Ramos (cell line): ENCODE results near the gene SOX5.

Source experiments
- in situ Hi-C: fragments of 300-500 bp; cut with MboI; formaldehyde crosslinking; loops from one replicate; pipeline ENCODE4 v1.14.3; 2022; ENCODE audit warnings: low sequenced_read_pairs; ENCODE audit not compliant: unreplicated experiment

SOX5 gene

DNA sequence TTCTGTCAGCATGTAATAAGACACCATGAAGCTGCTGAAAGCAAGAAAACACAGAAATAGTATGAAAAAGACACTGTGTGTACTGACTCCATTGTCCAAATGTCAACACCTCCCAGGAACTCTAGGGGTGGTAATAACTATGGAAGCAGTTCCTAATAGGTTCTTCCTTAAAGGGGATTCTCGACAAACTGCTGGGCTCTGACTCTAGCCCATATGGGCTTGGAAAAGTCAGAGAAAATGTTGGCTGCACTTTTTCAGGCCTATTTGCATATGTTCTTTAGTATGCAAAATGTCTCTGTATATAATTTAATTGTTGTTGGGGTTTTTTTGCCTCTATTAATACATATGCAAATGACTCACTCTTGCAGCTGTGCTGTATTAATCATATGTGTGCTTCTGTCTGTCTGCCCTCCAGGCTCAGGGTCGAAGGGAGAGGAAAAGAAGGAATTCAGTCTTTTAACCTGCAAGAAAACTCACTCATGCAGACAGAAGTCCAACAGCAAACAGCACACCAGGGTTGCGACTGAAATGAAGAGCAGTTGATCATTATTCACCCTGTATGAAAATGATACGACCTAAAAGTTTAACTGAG, 317.6 kb downstream of the SOX5 start:
- in situ Hi-C loops: no loop called here

DNA sequence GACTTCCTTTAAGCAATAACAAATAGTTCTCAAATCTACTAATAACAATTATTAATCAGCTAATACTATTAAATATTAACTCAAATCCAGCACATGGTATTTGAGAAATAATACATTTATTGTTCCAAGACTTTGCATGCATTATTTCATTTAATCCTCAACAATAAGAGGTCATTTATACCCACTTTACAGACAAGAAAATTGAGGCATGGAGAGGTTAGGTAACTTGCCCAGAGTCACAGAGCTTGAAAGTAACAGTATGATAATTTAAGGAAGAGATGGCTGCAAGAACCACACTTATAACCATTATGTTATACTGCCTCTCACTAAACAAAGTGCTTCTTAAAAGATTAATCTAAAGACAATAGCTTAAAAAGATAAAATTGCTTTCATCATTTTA, 318.9 kb downstream of the SOX5 start:
- in situ Hi-C loops: no loop called here

DNA sequence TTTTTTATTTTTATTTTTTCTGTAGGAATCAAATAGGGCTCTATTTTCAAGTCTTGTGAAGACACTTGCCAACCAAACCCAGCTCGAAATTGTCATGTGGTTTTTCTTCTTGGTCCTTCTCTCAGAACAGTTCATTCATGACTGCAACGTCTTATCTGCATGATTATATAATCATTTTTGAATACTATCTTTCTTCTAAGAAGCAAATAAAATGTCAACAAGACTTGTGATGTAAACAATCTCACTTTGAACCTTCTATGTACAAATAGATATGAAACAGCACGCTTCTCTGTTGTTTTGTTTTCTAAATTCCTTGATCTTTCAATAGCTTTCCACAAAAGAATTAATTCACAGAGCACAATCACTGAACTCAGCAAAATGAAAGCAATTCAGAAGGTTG, 320.7 kb downstream of the SOX5 start:
- in situ Hi-C loops: no loop called here

DNA sequence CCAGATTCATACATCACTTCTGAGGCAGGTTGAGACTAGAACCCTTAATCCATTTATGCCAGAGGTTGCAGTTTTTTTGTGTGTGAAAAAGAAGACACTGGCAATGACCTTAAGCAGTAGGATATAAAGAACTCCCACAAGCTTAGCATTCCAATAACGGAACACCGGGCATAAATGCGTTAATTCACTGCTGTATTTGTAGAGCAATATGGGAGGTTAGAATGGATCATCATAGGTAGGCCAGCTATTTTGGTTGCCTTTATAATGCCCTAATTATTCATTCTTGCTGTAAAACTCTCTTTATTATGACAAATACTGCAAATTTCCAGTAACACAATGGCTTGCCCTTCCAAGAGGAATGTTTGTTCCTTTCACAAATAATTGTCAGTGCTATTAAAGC, 322.7 kb downstream of the SOX5 start:
- in situ Hi-C loops: no loop called here

- in situ Hi-C loops: no loop called here
These were observed 327.6 kb downstream of the SOX5 start for GRCh38 chr12:23621900-23622299.

- in situ Hi-C loops: no loop called here
These were observed 330.8 kb downstream of the SOX5 start for GRCh38 chr12:23618718-23619117.

DNA sequence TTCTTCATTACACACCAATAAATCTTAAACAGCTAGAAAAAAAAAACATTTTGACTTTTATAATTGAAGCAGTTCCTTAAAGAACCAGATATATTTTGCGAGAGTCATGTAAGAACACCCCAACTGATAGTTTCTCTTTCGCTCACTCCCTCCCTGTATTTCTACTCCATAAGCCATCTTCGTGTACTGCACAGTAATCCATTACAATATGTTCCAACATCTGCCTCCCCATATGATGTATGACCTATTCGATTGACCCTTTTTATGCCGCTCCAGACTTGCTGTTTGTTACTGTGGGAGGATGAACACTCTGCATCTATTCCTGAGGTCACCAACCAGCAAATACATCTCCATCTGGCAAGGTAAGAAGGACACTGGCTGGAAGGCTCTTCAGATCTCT, 331.7 kb downstream of the SOX5 start:
- in situ Hi-C loops: no loop called here

DNA sequence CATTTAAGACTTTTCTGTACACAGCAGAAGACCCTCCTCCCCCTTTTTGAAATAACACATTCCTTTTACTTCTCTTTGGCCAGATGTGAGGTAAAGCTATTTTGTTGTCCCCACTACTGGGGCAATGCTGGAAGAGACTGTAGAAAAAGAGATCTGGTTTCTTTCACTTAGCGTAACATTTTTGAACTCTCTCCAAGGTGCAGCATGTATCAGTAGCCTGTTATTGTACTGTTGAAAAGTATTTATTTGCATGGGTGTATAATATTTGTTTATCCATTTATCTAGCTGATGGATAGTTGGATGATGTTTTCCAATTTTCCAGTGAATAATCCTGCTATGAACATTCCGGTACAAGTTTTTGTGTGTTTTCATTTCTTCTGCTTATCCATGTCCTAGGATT, 335.2 kb downstream of the SOX5 start:
- in situ Hi-C loops: no loop called here

GRCh38 chr12:23611320-23611719, 338.1 kb downstream of the SOX5 start:
- in situ Hi-C loops: no loop called here

- in situ Hi-C loops: no loop called here
These were observed 348.6 kb downstream of the SOX5 start for GRCh38 chr12:23600919-23601318.

DNA sequence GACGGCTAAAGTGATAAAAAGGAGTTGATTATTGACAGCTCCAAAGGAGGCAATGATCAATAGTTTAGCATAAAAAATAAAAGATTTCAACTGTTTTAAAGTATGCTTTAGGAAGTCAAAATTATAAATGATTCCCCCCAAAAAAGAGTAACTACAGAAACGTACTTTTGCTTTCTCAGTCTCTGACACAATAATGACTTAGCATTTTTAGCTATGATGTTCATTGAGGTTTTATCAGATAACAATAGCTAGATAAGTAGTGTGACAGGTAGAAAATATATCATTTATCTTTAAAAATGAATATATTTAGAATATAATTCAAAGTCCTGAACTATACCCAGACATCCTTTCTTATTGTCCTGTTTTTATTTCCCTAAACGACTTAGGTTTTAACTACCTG, 352.9 kb downstream of the SOX5 start:
- in situ Hi-C loops: no loop called here

DNA sequence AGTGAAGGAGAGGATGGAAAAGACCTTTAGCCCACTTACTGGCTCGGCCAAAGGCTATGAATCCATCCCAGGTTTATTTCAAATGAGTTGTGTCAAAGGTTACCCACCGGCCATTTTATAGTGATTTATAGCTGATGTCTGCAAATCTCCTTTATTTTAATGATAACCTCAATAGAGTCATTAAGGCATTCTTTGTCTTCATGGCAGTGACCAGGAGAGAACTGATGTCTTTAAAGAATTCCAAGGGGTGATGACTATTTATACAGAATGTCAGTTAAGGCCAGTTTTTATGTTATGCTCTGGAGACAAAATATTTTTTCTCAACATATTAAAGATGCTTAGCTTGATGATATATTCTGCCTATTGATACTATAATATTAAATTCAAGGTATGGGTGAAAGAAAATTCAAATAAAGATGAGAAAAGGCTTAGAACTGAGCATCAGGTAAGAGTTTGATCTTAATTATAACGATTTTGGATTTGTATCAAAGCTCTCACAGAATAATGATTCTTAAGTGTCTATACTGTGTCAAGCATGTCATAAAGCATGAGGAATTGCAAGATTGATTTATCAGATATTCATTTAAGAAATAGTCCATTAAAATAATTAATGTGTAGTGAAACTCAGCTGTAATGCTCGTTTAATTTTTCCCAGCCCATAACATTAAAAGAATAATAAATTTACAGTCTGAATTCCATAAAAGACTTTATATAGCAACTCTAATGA, 361.5 kb downstream of the SOX5 start:
- in situ Hi-C loops: no loop called here

GRCh38 chr12:23585782-23586163, 363.7 kb downstream of the SOX5 start:
- in situ Hi-C loops: no loop called here

- in situ Hi-C loops: no loop called here
These were observed 364.2 kb downstream of the SOX5 start for GRCh38 chr12:23585156-23585781.

- in situ Hi-C loops: no loop called here
These were observed 367.6 kb downstream of the SOX5 start for GRCh38 chr12:23581913-23582312.

DNA sequence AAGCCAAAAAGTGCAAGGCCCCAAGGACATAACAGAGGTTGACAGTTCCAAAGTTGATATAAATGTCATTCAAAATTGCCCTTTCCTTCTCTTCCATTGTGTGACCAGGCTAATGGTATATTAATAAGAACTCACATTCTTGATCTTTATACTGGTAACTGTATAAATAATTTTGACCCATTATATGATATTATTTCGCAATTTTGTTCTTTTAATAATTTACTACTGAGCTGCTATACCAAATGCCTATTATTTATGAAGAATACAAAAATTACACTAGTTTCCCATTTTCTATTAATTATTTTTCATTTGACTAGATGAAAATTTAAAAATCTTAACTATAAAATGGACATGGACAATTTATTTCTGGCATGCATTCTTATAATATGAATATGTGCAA, 370.2 kb downstream of the SOX5 start:
- in situ Hi-C loops: no loop called here

GRCh38 chr12:23576372-23576771, 373.1 kb downstream of the SOX5 start:
- in situ Hi-C loops: no loop called here

DNA sequence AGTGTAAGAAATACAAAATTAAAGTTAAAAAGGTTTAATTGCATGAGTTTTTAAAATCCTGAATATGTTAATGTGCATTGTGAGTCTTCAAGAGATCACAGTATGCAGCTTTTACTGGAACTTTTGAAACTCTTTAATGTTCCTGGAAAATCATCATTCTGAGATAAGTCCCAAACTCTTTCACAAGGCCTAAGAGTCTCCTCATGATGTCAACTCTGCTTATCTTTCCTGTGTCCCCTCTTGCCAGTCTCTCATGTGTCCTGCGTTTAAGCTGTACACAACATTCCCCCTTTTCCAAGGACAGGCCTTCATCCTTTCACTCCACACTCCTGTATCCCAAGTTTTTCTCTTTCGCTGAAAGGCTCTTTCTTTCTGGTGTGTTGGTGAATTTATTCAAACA, 380.1 kb downstream of the SOX5 start:
- in situ Hi-C loops: no loop called here

DNA sequence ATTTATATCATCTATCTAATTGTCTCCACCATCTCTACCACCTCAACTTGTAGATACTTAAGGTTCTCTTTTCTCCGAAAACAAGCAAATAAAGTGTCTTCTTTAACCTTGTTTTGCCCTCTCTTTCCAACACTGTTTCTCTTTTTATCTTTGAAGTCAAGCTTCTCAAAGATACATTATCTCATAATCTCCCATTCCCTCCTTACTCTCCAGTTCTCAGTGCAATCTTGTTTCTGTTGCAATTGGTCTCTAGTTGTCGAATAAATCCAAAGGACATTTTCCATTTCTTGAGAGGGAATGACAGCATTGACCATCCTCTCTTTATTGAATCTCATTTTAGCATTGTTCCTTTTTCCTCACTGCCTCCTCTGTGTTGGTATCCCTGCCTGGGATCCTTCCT, 383.3 kb downstream of the SOX5 start:
- in situ Hi-C loops: no loop called here

GRCh38 chr12:23564451-23565152, 384.9 kb downstream of the SOX5 start:
- in situ Hi-C loops: no loop called here
